Erythroblast (primary cell): ENCODE measurements around the gene CUEDC2.

ENCODE experiments used
- DNase-seq, 2 experiments: peaks; one replicate each; lab custom pipeline; 2025; lab: John Stamatoyannopoulos, UW
- GATA1 ChIP-seq: IDR thresholded peaks from 2 replicates; pipeline ENCODE4 v1.6.1; 2011; ENCODE audit warnings: low read depth, mild to moderate bottlenecking, control low read depth, low read length, moderate library complexity
- POLR2A ChIP-seq: IDR thresholded peaks from 2 replicates; pipeline ENCODE4 v1.6.1; 2011; ENCODE audit warnings: mild to moderate bottlenecking, low read length

CUEDC2 gene

GRCh38 chr10:102396730-102397151, 35.6 kb downstream of the CUEDC2 start:
- TF ChIP-seq POLR2A (no peak), GATA1 (no peak)
- no peak for DNase-seq

- no peak for TF ChIP-seq POLR2A
- no peak for DNase-seq
Observed at GRCh38 chr10:102396317-102396650, 36.1 kb downstream of the CUEDC2 start.

GRCh38 chr10:102395400-102396316, 36.7 kb downstream of the CUEDC2 start, which contains the start of gene NFKB2:
NFKB2 (plus strand) TSS chr10:102395705; CDS start chr10:102395960, 255 bp downstream.
- TF ChIP-seq GATA1 (no peak), POLR2A (peak; percentile 26)
- peak; percentile 82 to 92 for DNase-seq

GRCh38 chr10:102394801-102395399, 37.5 kb downstream of the CUEDC2 start:
- no peak for TF ChIP-seq GATA1
- TF ChIP-seq POLR2A, result no peak
- peak; percentile 70 to 79 for DNase-seq

GRCh38 chr10:102394079-102394800, 38.1 kb downstream of the CUEDC2 start:
- DNase-seq, result peak; percentile 93 to 96
- peak; percentile 76 for TF ChIP-seq POLR2A
- no peak for TF ChIP-seq GATA1

GRCh38 chr10:102393411-102394078, 38.8 kb downstream of the CUEDC2 start:
- TF ChIP-seq POLR2A (no peak), GATA1 (no peak)

GRCh38 chr10:102392306-102392705, 40.1 kb downstream of the CUEDC2 start:
- TF ChIP-seq POLR2A (no peak), GATA1 (no peak)
- DNase-seq, result no peak

More at GRCh38 chr10:102393411-102394078, 38.8 kb downstream of the CUEDC2 start:
- DNase-seq, result no peak

- TF ChIP-seq GATA1, result no peak
- TF ChIP-seq POLR2A, result no peak
- DNase-seq, result no peak
Observed at GRCh38 chr10:102389894-102390293, 42.5 kb downstream of the CUEDC2 start.

- TF ChIP-seq POLR2A (no peak), GATA1 (no peak)
Observed at GRCh38 chr10:102384606-102385429, 47.6 kb downstream of the CUEDC2 start.

GRCh38 chr10:102384053-102384452, 48.3 kb downstream of the CUEDC2 start:
- DNase-seq, result peak; percentile 28 to 30
- TF ChIP-seq GATA1, result no peak
- TF ChIP-seq POLR2A, result no peak

More at GRCh38 chr10:102384606-102385429, 47.6 kb downstream of the CUEDC2 start:
- no peak for DNase-seq

- no peak for TF ChIP-seq GATA1
- no peak for TF ChIP-seq POLR2A
- DNase-seq, result no peak
Observed at GRCh38 chr10:102382871-102383270, 49.5 kb downstream of the CUEDC2 start.

- DNase-seq, result no peak
- TF ChIP-seq GATA1 (no peak), POLR2A (no peak)
Observed at GRCh38 chr10:102381983-102382382, 50.4 kb downstream of the CUEDC2 start.
